ENCODE data around the gene USP3. TPM values are rescaled to one million over a fixed set of nuclear protein-coding genes. Genes with fewer than 3 reads are reported as not detected.
"Not testable (repeated sequence)": the region's sequence is repeated elsewhere in the genome, so short reads cannot be mapped to it uniquely, and the experiment has no call there.

The USP3 gene
- total RNA-seq, 1 donor from 2014 or later = 58.1 TPM

DNA sequence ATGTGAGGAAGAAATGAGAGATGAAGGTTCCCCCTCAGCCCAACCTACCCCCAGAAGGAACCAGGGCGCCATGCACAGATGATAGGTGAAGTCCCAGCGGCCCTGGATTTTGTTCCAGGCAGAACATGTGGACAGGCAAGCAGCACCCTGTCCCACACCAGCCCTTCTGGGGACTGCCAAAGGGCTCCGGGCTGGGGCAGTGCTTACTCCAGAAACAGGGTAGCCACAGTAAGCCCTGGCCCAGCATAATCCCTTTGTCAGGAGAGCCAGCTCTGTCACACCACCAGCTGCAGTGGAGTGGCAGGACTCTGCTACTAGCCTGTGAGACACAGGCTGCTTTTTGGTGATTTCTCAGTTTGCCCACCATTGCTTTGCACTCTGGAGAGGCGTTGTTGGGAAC is 99.1 kb downstream of the USP3 start:
- intact Hi-C loops (cut with micrococcal nuclease) = no loop called here

DNA sequence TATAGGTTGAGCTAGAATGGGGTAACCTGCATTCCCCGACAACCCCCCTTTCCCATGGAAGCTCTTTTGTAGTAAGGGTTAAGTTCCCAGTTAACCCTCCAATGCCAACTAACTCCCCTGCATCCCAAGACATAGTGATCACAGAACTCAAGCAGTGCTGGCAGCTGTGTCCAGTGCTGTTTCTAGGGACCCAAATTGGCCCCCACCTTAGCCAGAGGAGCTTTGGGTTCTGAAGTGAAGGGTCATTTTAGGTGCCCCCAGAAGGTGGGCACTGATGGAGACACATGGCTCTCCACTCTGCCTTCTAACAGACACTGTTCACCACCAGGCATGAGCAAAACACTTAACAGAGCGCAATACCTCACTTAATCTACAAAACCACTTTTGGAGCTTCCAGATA is 99.9 kb downstream of the USP3 start:
- intact Hi-C loops (cut with micrococcal nuclease) = no loop called here

DNA sequence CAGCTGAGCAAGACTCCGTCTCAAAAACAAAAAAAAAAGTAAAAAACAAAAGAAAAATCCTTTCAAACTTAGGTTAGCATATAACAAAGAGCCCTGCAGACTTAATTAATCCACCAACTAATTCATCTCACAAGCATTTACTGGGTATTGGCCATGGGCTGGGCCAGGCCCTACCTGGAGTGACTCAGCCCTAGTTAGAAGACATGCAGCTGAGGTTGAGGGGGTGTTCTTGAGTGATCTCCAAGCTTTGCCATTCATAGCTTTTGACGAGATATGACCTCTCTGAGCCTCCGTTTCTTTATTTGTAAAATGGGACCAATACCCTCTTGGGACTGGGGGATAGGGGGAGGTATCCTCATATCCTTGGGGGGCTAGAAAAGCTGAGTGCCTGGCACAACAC is 100.6 kb downstream of the USP3 start:
- intact Hi-C loops (cut with micrococcal nuclease) = no loop called here

DNA sequence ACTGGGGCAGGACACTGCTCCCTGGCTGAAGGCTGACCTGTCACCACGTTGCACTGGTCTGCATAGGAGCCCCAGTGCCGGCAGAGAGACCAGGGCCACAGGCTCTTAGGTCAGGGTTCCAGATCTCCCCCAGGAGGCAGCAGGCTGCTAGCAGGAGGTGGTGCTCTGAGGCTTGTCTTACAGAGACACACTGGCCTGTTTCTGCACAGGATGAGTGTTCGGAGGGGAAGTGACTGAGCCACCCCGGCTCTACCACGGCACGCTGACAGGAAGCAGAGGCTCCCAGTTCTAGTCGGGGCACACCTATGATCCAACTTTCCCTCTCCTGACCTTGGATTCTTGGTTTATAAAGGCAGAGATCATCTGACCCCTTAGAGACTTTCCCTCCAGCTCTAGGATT is 101.4 kb downstream of the USP3 start:
- intact Hi-C loops (cut with micrococcal nuclease) = no loop called here

DNA sequence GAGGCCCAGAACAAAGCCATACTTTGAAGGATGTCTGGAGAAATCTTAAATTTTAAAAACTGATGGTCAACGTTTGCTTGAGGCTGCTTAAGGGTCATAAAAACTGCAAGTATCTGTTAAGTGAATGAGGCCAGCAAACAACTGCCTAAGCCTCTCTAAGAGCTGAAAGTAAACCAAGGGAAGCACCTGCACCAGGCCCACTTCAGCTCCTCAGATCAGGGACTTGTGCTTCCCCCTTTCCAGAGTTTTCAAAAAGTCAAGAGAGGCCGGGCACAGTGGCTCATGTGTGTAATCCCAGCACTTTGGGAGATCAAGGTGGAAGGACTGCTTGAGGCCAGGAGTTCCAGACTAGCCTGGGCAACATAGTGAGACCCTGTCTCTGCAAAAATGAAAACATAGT is 101.9 kb downstream of the USP3 start:
- intact Hi-C loops (cut with micrococcal nuclease) = no loop called here

DNA sequence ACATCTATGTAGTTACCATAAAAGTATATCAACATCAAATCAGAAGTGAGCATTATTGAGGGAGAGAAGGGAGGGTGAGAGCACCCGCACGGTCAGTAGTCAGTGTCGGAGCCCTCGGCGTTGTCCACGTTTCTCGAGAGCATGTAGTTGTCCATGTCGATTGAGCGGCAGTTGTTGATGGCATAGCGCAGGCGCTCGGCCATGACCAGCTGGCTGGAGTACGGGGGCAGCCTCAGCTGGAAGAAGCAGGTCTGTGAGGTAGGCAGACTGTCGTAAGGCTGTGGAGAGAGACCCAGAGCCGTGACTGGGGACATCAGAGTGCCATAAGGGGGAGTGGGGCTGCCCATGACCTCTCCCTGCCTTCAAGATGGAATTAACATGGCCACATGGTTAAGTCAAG is 104.6 kb downstream of the USP3 start:
- intact Hi-C loops (cut with micrococcal nuclease) = no loop called here

DNA sequence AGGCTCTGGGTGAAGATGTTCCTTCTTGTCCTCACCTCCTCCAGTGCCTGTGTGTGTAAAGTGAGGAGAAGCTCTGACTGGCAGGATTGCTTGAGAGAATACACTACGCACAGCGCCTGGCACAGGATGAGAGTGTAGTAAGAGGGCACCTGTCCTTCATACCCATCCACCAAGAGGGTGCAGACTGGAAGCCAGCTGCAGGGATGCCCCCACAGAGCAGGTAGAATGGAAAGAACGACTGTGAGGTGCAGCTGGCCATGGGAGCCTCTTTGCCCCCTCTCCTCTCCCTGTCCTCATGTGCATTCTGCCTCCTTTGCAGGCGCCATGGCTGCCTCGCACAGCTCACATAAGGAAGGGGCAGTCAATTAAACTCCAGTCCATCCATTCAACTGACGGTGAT is 105.1 kb downstream of the USP3 start:
- intact Hi-C loops (cut with micrococcal nuclease) = no loop called here

DNA sequence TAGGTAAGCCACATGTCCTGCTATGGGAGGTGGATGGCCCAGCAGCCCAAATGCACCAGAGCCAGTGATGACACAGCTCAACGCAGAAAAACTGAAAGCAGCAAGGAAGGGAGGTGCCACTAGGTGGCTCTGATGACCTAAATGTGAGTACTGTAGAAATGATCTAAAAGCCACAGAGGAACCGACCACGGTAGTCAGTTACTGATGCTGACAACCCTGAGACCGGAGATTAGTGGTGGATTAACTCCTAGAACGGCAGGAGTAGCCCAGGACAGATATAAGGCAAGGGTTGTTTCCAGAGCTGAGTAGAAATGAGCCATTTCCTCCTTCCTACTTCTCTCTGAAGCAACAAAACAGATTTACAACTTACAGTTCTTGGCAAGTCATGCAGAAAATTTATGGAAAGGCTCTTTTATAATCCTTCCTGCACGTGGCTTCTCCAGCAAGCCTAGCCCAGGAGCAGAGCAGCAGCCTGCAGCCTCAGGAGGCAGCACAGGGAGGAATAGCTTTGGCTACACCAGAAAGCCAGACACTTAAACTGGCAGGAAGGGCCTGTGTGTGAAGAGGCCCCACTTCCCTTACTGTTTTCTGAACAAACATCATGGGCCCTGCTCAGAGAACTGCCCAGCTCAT is 105.9 kb downstream of the USP3 start:
- intact Hi-C loops (cut with micrococcal nuclease) = loop anchor here (1.0 to 10.0 kb wide), 6 partner anchors 58 to 457 kb away; partner anchors contain the start of gene DAPK2

DNA sequence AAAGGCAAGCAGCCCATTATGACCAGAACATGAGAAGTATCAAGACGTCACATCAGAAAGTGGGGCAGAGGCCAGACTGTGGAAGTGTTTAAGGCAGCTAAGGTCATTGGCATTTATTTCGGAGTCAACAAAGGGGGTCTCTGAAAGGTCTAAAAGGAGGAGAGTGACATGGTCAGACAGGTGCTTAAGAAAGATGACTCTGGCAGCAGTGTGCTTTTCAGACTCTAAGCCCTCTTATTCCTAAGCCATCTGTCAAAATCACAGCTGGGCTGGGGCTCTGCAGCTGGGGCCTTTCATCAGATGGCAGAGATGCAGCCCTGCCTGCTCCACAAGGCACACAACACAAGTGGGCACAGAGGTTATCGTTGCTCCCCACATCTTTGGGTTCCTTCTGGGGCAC is 106.8 kb downstream of the USP3 start:
- intact Hi-C loops (cut with micrococcal nuclease) = loop anchor here (2.0 to 10.0 kb wide), 4 partner anchors 58 to 281 kb away; no protein-coding TSS in a partner anchor

DNA sequence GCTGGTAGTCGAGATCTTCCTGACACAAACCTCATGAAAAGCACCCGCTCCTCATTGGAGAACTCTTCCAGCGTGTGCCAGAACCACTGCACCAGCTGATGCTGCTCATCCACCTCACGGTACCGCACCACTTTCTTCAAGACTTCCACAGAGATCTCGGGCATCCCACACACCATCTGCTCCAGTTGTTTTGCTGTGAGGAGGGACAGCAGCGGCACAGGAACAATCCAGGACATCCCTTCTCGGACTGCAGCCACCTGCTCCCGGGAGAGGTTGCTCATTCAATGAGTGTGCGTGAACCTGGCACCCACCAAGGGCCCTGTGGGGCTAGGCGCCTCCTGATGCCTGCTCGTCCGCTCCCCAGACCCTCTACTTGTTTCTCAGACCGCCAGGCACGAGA is 107.9 kb downstream of the USP3 start:
- intact Hi-C loops (cut with micrococcal nuclease) = loop anchor here (5.0 to 10.0 kb wide), 2 partner anchors 213 to 280 kb away; no protein-coding TSS in a partner anchor

DNA sequence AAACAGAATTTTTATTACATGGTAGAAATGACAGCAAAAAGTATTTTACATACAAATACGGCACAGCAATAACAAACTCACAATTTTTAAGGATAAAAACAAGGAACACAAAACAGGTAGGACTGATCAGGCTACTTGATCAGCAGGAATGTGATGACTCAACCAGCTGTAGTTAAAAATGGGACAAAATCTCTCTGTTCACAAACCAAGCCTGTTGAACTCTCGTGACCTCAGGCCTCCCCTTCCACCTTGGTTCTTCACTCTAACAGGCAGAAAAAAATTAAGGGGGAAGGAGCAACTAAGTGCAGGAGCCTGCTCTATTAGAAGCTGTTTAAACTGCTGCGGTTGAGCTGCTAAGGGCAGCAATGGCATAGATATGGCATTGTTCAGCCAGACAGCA is 111.5 kb downstream of the USP3 start:
- intact Hi-C loops (cut with micrococcal nuclease) = loop anchor here (10.0 kb wide), 1 partner anchor 209 kb away; no protein-coding TSS in a partner anchor

DNA sequence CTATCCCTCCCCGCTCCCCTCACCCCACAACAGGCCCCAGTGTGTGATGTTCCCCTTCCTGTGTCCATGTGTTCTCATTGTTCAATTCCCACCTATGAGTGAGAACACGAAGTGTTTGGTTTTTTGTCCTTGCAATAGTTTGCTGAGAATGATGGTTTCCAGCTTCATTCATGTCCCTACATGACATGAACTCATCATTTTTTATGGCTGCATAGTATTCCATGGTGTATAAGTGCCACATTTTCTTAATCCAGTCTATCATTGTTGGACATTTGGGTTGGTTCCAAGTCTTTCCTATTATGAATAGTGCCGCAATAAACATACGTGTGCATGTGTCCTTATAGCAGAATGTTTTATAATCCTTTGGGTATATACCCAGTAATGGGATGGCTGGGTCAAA is 112.8 kb downstream of the USP3 start:
- intact Hi-C loops (cut with micrococcal nuclease) = loop anchor here (10.0 kb wide), 1 partner anchor 208 kb away; no protein-coding TSS in a partner anchor

DNA sequence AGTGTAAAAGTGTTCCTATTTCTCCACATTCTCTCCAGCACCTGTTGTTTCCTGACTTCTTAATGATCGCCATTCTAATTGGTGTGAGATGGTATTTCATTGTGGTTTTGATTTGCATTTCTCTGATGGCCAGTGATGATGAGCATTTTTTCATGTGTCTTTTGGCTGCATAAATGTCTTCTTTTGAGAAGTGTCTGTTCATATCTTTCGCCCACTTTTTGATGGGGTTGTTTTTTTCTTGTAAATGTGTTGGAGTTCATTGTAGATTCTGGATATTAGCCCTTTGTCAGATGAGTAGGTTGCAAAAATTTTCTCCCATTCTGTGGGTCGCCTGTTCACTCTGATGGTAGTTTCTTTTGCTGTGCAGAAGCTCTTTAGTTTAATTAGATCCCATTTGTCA is 113.2 kb downstream of the USP3 start:
- intact Hi-C loops (cut with micrococcal nuclease) = loop anchor here (10.0 kb wide), 1 partner anchor 207 kb away; no protein-coding TSS in a partner anchor

DNA sequence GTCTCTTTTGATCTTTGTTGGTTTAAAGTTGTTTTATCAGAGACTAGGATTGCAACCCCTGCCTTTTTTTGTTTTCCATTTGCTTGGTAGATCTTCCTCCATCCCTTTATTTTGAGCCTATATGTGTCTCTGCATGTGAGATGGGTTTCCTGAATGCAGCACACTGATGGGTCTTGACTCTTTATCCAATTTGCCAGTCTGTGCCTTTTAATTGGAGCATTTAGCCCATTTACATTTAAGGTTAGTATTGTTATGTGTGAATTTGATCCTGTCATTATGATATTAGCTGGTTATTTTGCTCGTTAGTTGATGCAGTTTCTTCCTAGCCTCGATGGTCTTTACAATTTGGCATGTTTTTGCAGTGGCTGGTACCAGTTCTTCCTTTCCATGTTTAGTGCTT is 116.4 kb downstream of the USP3 start:
- intact Hi-C loops (cut with micrococcal nuclease) = not testable (repeated sequence)

DNA sequence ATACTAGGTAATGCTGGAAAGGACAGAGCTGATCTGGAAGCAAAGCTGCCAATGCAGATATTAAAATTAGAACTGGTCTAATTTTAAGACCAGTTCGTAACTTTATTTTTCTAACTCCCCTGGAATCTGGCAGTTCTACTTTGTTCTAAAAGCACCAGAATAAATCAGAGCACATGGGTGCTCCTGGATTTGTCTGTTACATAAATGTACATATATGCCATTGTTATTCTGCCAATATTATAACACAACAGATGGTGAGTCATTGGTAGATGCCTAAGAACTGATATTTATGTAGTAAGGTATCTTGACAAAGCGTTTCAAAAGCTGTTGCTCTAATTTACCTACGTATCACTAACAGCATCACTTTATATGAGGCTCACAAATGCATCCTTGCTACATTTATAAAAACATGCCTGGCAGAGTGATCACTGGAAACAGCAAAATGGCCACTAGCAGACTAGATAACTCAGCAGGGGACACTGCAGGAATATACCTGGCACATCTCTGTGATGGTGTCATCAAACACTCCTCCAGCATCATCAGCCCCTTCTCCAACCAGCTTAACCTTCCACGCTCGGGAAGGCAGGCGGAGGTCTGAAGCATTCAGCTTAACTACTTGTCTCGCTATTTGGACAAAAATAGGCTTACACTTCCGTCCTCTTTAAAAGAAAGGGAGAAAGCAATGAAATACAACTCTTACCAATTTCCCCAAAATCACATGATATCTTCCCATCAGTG is 119.0 kb downstream of the USP3 start:
- intact Hi-C loops (cut with micrococcal nuclease) = no loop called here

DNA sequence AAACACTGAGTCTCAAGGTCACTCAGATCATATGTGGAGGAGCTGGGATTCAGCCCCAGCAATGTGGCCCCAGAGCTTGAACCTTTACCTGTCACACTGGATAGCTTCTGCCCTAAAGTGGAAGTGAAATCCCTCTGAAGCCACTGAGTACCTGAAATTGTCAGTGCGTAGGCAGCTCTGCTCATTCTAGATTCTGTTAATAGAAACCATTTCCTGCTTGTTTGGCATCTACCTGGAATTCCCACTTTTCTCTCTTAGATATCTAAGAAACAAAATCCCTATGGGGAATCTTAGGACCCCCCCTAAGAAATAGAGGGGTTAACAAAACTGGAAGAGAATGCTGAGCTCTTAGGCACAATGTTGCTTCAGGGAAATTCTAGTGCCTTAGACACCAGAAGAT is 122.6 kb downstream of the USP3 start:
- intact Hi-C loops (cut with micrococcal nuclease) = no loop called here

DNA sequence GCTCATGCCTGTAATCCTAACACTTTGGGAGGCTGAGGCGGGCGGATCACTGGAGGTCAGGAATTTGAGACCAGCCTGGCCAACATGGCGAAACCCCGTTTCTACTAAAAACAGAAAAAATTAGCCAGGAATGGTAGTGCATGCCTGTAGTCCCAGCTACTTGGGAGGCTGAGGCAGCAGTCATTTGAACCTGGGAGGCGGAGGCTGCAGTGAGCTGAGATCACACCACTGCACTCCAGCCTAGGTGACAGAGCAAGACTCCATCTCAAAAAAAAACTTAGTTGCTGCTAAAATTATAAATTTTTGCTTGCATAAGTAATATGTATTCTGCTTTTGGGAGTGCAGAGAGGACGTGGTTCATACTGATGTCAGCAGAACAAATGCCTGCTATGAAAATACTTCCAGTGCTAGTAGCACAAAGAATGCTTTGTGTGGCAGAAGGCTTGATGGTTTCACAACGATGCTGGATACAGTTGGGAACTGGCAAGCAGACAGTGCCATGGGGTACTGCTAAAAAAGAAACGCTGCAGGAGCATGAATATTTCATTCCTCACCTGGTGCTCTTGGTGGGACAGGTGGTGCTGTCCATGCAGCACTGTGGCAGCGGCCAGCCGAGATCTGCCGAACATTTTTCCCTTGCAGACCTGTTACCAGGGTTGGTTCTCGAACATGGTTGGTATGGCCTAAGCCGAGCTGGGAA is 123.9 kb downstream of the USP3 start:
- intact Hi-C loops (cut with micrococcal nuclease) = no loop called here

DNA sequence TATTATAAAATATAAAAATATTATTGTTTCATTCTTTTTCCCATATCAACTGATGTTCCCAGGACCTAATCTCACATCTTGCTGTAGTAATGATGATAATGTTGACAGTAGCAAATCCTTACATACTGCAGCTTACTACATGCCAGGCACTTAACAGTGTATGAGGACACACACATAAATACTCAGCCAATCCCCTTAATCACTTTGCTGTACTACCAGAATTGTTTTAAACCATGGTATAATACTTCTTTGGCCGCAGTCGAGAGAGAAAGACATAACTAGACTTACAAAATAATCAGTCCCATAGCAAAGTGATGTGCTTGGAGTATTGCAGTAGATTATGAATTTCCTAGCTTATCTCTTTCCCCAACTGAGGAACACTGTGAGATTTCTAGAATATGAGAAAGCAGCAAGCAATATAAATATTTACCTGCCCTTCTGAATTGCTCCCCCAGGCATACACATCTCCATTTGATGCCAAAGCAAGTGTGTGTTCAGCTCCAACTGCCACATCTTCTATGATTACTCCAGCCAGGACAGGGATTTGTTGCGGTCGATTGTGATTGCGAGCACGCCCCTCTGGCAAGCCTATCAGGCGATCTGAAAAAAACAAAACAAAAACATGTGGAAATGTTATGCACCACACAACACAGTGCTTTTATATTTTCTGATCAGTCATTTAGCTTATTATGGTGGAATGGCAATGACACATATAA is 125.8 kb downstream of the USP3 start:
- intact Hi-C loops (cut with micrococcal nuclease) = no loop called here

DNA sequence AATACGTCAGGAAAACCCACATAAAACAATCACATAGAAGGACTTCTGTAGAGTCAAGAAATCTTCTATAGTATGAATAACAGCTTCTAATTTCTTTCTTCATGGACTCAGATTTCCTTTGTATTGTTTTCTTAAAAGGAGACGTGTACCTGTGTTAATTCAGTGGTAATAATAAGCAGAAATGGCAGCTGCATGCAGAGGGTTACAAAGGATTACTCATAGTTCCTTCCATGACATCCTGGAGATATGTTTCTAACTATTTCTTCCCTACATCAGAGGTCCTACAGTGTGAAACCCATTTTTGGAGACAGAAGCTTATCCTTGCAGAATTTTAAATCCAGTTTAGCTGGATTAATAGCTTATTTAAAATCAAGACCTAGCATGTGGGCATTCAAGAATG is 128.9 kb downstream of the USP3 start:
- intact Hi-C loops (cut with micrococcal nuclease) = no loop called here

DNA sequence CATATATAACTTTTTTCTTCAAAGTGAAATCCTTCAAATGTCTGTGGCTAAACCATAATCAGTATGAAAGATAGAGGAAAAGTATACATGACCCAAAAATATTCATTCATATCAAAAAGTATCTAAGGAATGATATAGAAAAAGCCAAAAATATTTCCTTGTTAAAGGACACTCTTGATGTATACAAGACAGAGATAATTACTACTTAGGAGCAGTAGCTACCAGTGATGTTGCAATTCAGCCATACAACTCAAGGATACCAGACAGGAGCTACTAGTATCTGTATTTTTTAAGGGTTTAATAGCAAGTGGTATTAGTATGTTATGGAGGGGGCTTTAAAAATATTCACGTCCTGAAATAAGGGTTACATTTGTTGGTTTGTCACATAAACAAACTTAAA is 129.8 kb downstream of the USP3 start:
- intact Hi-C loops (cut with micrococcal nuclease) = no loop called here

DNA sequence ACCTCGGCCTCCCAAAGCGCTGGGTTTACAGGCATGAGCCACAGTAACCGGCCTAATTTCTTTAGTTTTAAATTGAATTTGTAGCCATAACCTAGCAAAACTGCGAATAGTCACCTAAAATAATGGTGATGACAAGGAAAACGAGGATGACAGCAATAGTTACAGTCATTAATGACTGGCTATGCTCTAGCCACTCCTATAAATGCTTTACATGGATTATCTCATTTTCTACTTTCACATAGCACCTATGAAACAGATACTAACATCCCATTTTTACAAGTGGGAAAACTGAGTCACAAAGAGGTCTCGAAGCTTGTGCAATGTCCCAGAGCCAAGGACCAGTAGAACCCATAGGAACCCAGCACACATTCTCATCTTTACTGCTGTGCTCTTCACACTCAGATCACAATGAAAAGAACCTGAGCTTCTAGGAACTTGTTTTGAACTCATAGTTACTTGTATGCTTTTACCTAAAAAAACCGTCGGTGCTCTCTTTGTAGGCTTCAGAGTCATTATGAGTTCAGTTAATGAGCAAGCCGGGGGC is 132.2 kb downstream of the USP3 start:
- intact Hi-C loops (cut with micrococcal nuclease) = no loop called here
